GM18951 (cell line): Measurements from ENCODE around the gene PLCD4.

Source experiments
- POLR2A ChIP-seq: IDR thresholded peaks from 4 replicates; pipeline ENCODE4 v1.6.1; 2011; ENCODE audit warnings: mild to moderate bottlenecking; ENCODE audit not compliant: insufficient read length, insufficient read depth; ENCODE audit errors: extremely low read depth
- in situ Hi-C: fragments of 300-500 bp; cut with MboI; formaldehyde crosslinking; loops from one replicate; pipeline ENCODE4 v1.12.0; 2022; ENCODE audit warnings: low sequenced_read_pairs, mixed read lengths, inconsistent platforms; ENCODE audit not compliant: unreplicated experiment

The PLCD4 gene

GRCh38 chr2:218662377-218662776, 54.7 kb downstream of the PLCD4 start:
- no peak for TF ChIP-seq POLR2A

DNA sequence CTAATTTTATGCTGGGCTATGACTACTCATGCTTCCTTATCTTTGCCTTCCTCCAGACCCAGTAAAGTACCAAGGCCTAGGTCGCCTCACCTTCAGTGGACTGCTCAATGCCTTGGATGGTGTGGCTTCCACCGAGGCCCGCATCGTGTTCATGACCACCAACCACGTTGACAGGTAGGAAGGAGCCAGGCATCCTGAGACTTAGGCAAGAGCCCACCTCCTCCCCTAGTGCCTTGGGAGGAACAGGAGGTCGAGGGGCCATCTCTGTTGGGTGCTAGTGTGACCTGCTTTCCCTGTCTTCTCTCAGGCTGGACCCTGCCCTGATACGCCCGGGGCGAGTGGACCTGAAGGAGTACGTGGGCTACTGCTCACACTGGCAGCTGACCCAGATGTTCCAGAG, 55.1 kb downstream of the PLCD4 start:
- TF ChIP-seq POLR2A: no peak
- in situ Hi-C loops: no loop called here

More at GRCh38 chr2:218662377-218662776, 54.7 kb downstream of the PLCD4 start:
- in situ Hi-C loops: no loop called here

DNA sequence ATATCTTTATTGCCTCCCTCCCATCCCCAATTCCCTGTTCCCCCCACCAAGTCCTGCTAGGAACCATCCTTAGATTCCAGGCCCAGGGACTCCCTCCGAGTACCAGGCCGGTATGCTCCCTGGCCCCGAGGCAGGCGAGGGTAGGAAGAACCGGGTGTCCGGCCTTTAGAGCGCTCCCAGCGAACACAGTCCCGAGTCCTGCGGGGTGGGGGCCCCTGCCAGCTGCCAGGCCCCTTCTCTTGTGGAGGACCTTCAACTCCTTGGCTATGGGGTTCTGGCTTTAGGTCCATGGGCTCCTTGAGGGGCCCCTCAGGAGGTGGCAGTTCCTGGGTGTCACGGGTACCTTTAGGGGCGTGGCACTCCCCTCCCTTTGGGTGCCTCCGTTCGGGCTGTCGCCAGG, 56.2 kb downstream of the PLCD4 start:
- no peak for TF ChIP-seq POLR2A
- in situ Hi-C loops: no loop called here

GRCh38 chr2:218664653-218665052, 57.0 kb downstream of the PLCD4 start:
- TF ChIP-seq POLR2A: no peak
- in situ Hi-C loops: no loop called here

- TF ChIP-seq POLR2A: no peak
- in situ Hi-C loops: no loop called here
These were observed 63.5 kb downstream of the PLCD4 start for GRCh38 chr2:218671097-218671653.

DNA sequence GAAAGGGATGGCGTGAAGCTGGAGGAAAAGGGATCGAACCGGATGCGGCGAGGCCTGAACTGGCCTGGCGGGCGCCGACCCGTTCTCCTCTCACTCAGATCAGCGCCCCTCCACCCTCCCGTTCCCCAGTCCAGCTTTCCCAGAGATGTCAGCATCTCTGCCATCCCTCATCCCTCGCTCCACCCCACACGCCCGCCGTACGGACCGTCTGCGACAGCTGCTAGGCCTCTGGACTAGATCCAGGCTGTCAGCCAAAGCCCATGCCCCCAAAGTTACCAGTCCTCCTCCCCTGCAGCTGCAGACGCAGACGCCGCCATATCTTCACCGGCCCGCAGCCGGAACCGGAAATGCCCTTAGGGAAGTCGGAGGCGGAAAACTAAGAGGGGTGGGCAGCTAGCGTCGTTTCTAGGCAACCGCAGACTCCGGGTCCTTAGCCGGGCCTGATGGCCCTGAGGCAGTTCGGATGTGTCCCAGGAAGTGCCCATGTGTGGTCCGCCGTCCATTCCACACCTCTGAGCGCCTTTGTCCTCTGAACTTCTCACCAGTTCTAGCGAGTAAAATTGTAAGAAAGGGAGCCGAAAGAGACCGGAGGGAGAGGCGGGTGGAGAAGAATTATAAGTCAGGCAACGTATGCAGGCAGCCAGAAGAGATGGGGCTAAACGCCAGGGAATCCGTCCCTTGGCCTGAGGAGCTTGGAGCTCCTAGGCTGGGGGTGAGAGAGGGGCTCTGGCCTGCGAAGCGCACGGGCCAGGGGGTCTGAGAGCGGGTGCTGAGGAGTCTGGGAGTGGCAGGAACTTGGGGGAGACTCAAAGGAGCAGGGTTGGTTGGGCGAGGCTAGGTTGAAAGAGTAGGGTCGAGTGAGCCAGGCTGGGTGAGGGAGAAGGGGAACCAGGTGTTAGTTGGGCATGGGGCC, 64.2 kb downstream of the PLCD4 start, which contains the start of the genes RNF25 and STK36:
Gene RNF25, minus strand, starts transcription at position 349 of the 913 bp plus-strand sequence. Its CDS starts 32 bp downstream, at position 317.
Gene STK36, plus strand, starts transcription at position 433 of the 913 bp plus-strand sequence. CDS start 744 bp downstream, outside the sequence.
- in situ Hi-C loops: no loop called here

GRCh38 chr2:218679119-218679518, 71.4 kb downstream of the PLCD4 start:
- no peak for TF ChIP-seq POLR2A
- in situ Hi-C loops: no loop called here

More for the DNA sequence above, 64.2 kb downstream of the PLCD4 start, which contains the start of the genes RNF25 and STK36:
- TF ChIP-seq POLR2A: peak; percentile 84

GRCh38 chr2:218680061-218680460, 72.4 kb downstream of the PLCD4 start:
- in situ Hi-C loops: no loop called here
- TF ChIP-seq POLR2A: no peak
